Progenitor cell of endocrine pancreas (in vitro differentiated cells): ENCODE results near the gene PRTFDC1. TPM values are rescaled to one million over a fixed set of nuclear protein-coding genes. Genes with fewer than 3 reads are reported as not detected.
"Not testable (repeated sequence)": the region's sequence is repeated elsewhere in the genome, so short reads cannot be mapped to it uniquely, and the experiment has no call there.

Experiments used
- DNase-seq: peaks from one replicate; pipeline ENCODE4 v3.0.0; 2021; ENCODE audit warnings: low spot score; ENCODE audit not compliant: unreplicated experiment
- H3K27ac Mint-ChIP-seq: 2 replicates; pipeline ENCODE4 v1.8.0; 2021; ENCODE audit warnings: mild to moderate bottlenecking, moderate library complexity, mixed read lengths
- H3K27me3 Mint-ChIP-seq: 2 replicates; pipeline ENCODE4 v1.8.0; 2021; ENCODE audit warnings: mixed read lengths
- H3K36me3 Mint-ChIP-seq: 2 replicates; pipeline ENCODE4 v1.8.0; 2022; ENCODE audit warnings: mixed read lengths; ENCODE audit not compliant: insufficient read depth
- H3K4me1 Mint-ChIP-seq: 2 replicates; pipeline ENCODE4 v1.8.0; 2021; ENCODE audit warnings: low read depth, mixed read lengths
- H3K4me3 Mint-ChIP-seq: 2 replicates; pipeline ENCODE4 v1.8.0; 2021; ENCODE audit warnings: low read depth, mild to moderate bottlenecking, moderate library complexity, mixed read lengths
- H3K9me3 Mint-ChIP-seq: 2 replicates; pipeline ENCODE4 v1.8.0; 2021; ENCODE audit warnings: low read depth, mixed read lengths
- CTCF ChIP-seq: fragments of 200-600 bp; sonication (generic); IDR thresholded peaks from one replicate; pipeline ENCODE4 v1.5.0; 2021; ENCODE audit warnings: antibody characterized with exemption, mild to moderate bottlenecking; ENCODE audit not compliant: unreplicated experiment
- total RNA-seq: library from RNA; stranded (reverse); gene quantifications from 2 replicates; pipeline ENCODE4 v1.2.1, GENCODE V29; 2021

The PRTFDC1 gene
- total RNA-seq, 1 donor from 2014 or later: 35.4 TPM

- DNase-seq: no peak
- H3K9me3 Mint-ChIP-seq: peaks cover 5% of the 10 kb centered on the region
- H3K27ac Mint-ChIP-seq: no peak overlapping the region
- H3K27me3 Mint-ChIP-seq: no peaks in the 10 kb centered on the region
- no peak for TF ChIP-seq CTCF
- no peak overlapping the region for H3K4me3 Mint-ChIP-seq
- peaks cover 6% of the 10 kb centered on the region for H3K4me1 Mint-ChIP-seq
- H3K36me3 Mint-ChIP-seq: peaks cover 25% of the 10 kb centered on the region
Observed at GRCh38 chr10:24929904-24930303, 22.5 kb downstream of the PRTFDC1 start.

GRCh38 chr10:24929056-24929544 lies 23.3 kb downstream of the PRTFDC1 start:
- TF ChIP-seq CTCF: no peak
- peaks cover 25% of the 10 kb centered on the region for H3K36me3 Mint-ChIP-seq
- H3K27me3 Mint-ChIP-seq: no peaks in the 10 kb centered on the region
- H3K27ac Mint-ChIP-seq: no peak overlapping the region
- H3K4me3 Mint-ChIP-seq: no peak overlapping the region
- DNase-seq: no peak
- H3K9me3 Mint-ChIP-seq: peaks cover 11% of the 10 kb centered on the region
- peaks cover 4% of the 10 kb centered on the region for H3K4me1 Mint-ChIP-seq

- Mint-ChIP-seq H3K36me3 (peaks cover 28% of the 10 kb centered on the region), H3K27ac (no peak overlapping the region), H3K4me3 (no peak overlapping the region), H3K27me3 (no peaks in the 10 kb centered on the region), H3K9me3 (peaks cover 11% of the 10 kb centered on the region), H3K4me1 (peaks cover 2% of the 10 kb centered on the region)
- no peak for TF ChIP-seq CTCF
- DNase-seq: no peak
Observed at GRCh38 chr10:24928163-24928562, 24.2 kb downstream of the PRTFDC1 start.

GRCh38 chr10:24926557-24926956 lies 25.8 kb downstream of the PRTFDC1 start:
- H3K36me3 Mint-ChIP-seq: peaks cover 26% of the 10 kb centered on the region
- DNase-seq: no peak

GRCh38 chr10:24925799-24926198 lies 26.6 kb downstream of the PRTFDC1 start:
- no peak for TF ChIP-seq CTCF
- Mint-ChIP-seq H3K4me1 (peaks cover 5% of the 10 kb centered on the region), H3K27me3 (no peaks in the 10 kb centered on the region), H3K36me3 (peaks cover 26% of the 10 kb centered on the region), H3K4me3 (no peak overlapping the region), H3K27ac (no peak overlapping the region), H3K9me3 (peaks cover 11% of the 10 kb centered on the region)
- no peak for DNase-seq

More at GRCh38 chr10:24926557-24926956, 25.8 kb downstream of the PRTFDC1 start:
- H3K27ac Mint-ChIP-seq: no peak overlapping the region
- H3K4me1 Mint-ChIP-seq: peaks cover 3% of the 10 kb centered on the region
- peaks cover 11% of the 10 kb centered on the region for H3K9me3 Mint-ChIP-seq
- no peak overlapping the region for H3K4me3 Mint-ChIP-seq
- no peak for TF ChIP-seq CTCF
- H3K27me3 Mint-ChIP-seq: no peaks in the 10 kb centered on the region

- peaks cover 15% of the 10 kb centered on the region for H3K9me3 Mint-ChIP-seq
- H3K36me3 Mint-ChIP-seq: peaks cover 30% of the 10 kb centered on the region
- DNase-seq, H3K4me1 Mint-ChIP-seq, H3K4me3 Mint-ChIP-seq, H3K27me3 Mint-ChIP-seq, H3K27ac Mint-ChIP-seq: not testable (repeated sequence)
Observed at GRCh38 chr10:24924483-24924882, 27.9 kb downstream of the PRTFDC1 start.

- H3K4me1 Mint-ChIP-seq, DNase-seq, H3K27me3 Mint-ChIP-seq, H3K4me3 Mint-ChIP-seq, H3K27ac Mint-ChIP-seq: not testable (repeated sequence)
- Mint-ChIP-seq H3K9me3 (peaks cover 17% of the 10 kb centered on the region), H3K36me3 (peaks cover 35% of the 10 kb centered on the region)
Observed at GRCh38 chr10:24922222-24922868, 30.1 kb downstream of the PRTFDC1 start.
